HG03060 (cell line): ENCODE results near the gene PER3.

Source experiments
- ATAC-seq: cut with Tn5 transposase; IDR thresholded peaks from one replicate; pipeline ENCODE4 v1.9.1; 2021; ENCODE audit warnings: low read depth, moderate number of reproducible peaks; ENCODE audit not compliant: unreplicated experiment

PER3 gene

GRCh38 chr1:7783826-7784491 is at the start of gene PER3:
TSS of gene PER3 (plus strand) at chr1:7784291. CDS start at chr1:7784878, 587 bp downstream.
- ATAC-seq: peak; percentile 57

- ATAC-seq: no peak
Observed at GRCh38 chr1:7738044-7738443, 46.0 kb upstream of the PER3 start.

GRCh38 chr1:7743346-7743745 is 40.7 kb upstream of the PER3 start:
- no peak for ATAC-seq

- no peak for ATAC-seq
Observed at GRCh38 chr1:7744882-7745281, 39.2 kb upstream of the PER3 start.

- no peak for ATAC-seq
Observed at GRCh38 chr1:7745783-7746182, 38.3 kb upstream of the PER3 start.

- no peak for ATAC-seq
Observed at GRCh38 chr1:7747605-7748004, 36.5 kb upstream of the PER3 start.

GRCh38 chr1:7749126-7749525 is 35.0 kb upstream of the PER3 start:
- ATAC-seq: no peak

- ATAC-seq: no peak
Observed at GRCh38 chr1:7751174-7751573, 32.9 kb upstream of the PER3 start.

GRCh38 chr1:7752512-7753417 is 31.3 kb upstream of the PER3 start:
- no peak for ATAC-seq

- no peak for ATAC-seq
Observed at GRCh38 chr1:7753641-7754040, 30.4 kb upstream of the PER3 start.

- ATAC-seq: no peak
Observed at GRCh38 chr1:7754234-7754633, 29.9 kb upstream of the PER3 start.

GRCh38 chr1:7755448-7755847 is 28.6 kb upstream of the PER3 start:
- ATAC-seq: no peak

- no peak for ATAC-seq
Observed at GRCh38 chr1:7760245-7760644, 23.8 kb upstream of the PER3 start.

- no peak for ATAC-seq
Observed at GRCh38 chr1:7761103-7761502, 23.0 kb upstream of the PER3 start.

- no peak for ATAC-seq
Observed at GRCh38 chr1:7767176-7767575, 16.9 kb upstream of the PER3 start.

GRCh38 chr1:7768583-7768982 is 15.5 kb upstream of the PER3 start:
- no peak for ATAC-seq

- no peak for ATAC-seq
Observed at GRCh38 chr1:7769673-7770412, 14.2 kb upstream of the PER3 start.

- no peak for ATAC-seq
Observed at GRCh38 chr1:7770669-7770996, 13.5 kb upstream of the PER3 start.

- ATAC-seq: peak; percentile 49
Observed at GRCh38 chr1:7770997-7771822, 12.9 kb upstream of the PER3 start, which contains the start of gene VAMP3. TSS of gene VAMP3 (plus strand) at chr1:7771296. CDS start at chr1:7771384, 88 bp downstream.

GRCh38 chr1:7771823-7772299 is 12.2 kb upstream of the PER3 start:
- no peak for ATAC-seq
